Measurements from ENCODE around the gene XPR1.

DNA sequence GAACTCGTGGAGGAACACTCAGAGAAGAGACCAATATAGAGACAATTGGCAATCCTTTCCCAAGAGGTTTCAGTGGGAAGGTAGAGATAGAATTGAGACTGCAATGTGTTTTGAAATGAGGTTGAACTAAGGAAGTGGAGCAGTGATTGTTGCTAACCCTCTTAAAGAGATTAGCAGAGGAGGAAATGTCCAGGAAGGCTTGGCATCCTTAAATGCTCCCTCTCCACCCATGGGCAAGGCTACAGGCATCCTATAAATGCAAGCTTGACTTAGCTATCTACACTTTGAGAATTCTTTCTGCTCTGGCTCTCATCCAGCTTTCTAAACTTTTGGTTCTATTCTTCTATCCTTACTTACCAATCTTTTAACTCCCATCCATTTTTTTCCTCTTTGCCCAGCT, 30.3 kb upstream of the XPR1 start:
- TF ChIP-seq, protein P1, sequence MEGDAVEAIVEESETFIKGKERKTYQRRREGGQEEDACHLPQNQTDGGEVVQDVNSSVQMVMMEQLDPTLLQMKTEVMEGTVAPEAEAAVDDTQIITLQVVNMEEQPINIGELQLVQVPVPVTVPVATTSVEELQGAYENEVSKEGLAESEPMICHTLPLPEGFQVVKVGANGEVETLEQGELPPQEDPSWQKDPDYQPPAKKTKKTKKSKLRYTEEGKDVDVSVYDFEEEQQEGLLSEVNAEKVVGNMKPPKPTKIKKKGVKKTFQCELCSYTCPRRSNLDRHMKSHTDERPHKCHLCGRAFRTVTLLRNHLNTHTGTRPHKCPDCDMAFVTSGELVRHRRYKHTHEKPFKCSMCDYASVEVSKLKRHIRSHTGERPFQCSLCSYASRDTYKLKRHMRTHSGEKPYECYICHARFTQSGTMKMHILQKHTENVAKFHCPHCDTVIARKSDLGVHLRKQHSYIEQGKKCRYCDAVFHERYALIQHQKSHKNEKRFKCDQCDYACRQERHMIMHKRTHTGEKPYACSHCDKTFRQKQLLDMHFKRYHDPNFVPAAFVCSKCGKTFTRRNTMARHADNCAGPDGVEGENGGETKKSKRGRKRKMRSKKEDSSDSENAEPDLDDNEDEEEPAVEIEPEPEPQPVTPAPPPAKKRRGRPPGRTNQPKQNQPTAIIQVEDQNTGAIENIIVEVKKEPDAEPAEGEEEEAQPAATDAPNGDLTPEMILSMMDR (IDR thresholded peaks at IDR 0.05; ENCODE audit: extremely low read depth in 1 of 2, insufficient read depth in 1 of 2, low read depth in 1 of 2, low read length in 2 of 2), result no peak
- TF ChIP-seq POLR2A (IDR thresholded peaks at IDR 0.05; ENCODE audit: low read depth, low read length), result no peak
- TF ChIP-seq MYC (IDR thresholded peaks at IDR 0.05; ENCODE audit: low read depth, low read length), result no peak
- no peak for TF ChIP-seq EZH2 (IDR thresholded peaks at IDR 0.05; ENCODE audit: borderline replicate concordance, low read depth, low read length, severe bottlenecking)

Data from endothelial cell of umbilical vein (primary cell).